SK-N-SH (cell line): ENCODE results near the gene HOMER2. TPM values are rescaled to one million over a fixed set of nuclear protein-coding genes. Genes with fewer than 3 reads are reported as not detected.

ENCODE experiments used
- CTCF ChIA-PET: fragments of 300-600, 350-600 bp; formaldehyde crosslinking; extraction: SDS; loops from one replicate; lab custom pipeline; 2021; lab: Yijun Ruan, JAX
- POLR2A ChIA-PET: fragments of 350-600 bp; sonication (Branson Sonifier 250); formaldehyde crosslinking; extraction: SDS; loops from one replicate; lab custom pipeline; 2020; ENCODE audit warnings: antibody characterized with exemption, inconsistent platforms; lab: Yijun Ruan, JAX
- DNase-seq: peaks from one replicate; pipeline ENCODE4 v3.0.0; 2012
- H2AFZ ChIP-seq: fragments of 200-600 bp; sonication (generic); 2 replicates; pipeline ENCODE4 v1.8.1; 2016; ENCODE audit warnings: antibody characterized with exemption, mild to moderate bottlenecking, low read depth
- H3F3A ChIP-seq: fragments of 200-600 bp; sonication (generic); replicated peaks from 2 replicates; pipeline ENCODE3; 2016; ENCODE audit warnings: antibody characterized with exemption, mild to moderate bottlenecking; ENCODE audit not compliant: insufficient read depth
- H3K27ac ChIP-seq, 2 experiments: fragments of 200-500 bp in 1 of 2; fragments of 200-600 bp in 1 of 2; sonication (Bioruptor generic) in 1 of 2; sonication (generic), shearing (Covaris generic) in 1 of 2; 2 replicates each; pipeline versions ENCODE4 v1.5.1 to v1.6.1; 2014 to 2016; ENCODE audit warnings: low read depth in 2 of 2, inconsistent platforms in 1 of 2, low read length in 1 of 2, mild to moderate bottlenecking in 1 of 2, mixed read lengths in 1 of 2
- H3K27me3 ChIP-seq: fragments of 200-600 bp; sonication (generic), shearing (Covaris generic); 2 replicates; pipeline ENCODE4 v1.6.1; 2016; ENCODE audit warnings: mixed run types; ENCODE audit not compliant: insufficient read depth
- H3K36me3 ChIP-seq, 2 experiments: fragments of 200-500 bp in 1 of 2; fragments of 200-600 bp in 1 of 2; sonication (Bioruptor generic) in 1 of 2; sonication (generic) in 1 of 2; replicated peaks in 1 of 2; 2 replicates each; pipeline versions ENCODE3 to v1.5.1; 2014 to 2016; ENCODE audit warnings: low read length in 1 of 2, mild to moderate bottlenecking in 1 of 2; ENCODE audit not compliant: insufficient read depth in 2 of 2, control insufficient read depth in 1 of 2
- H3K4me1 ChIP-seq, 2 experiments: fragments of 200-500 bp in 1 of 2; fragments of 200-600 bp in 1 of 2; sonication (Bioruptor generic) in 1 of 2; sonication (generic), shearing (Covaris generic) in 1 of 2; 2 replicates each; pipeline versions ENCODE4 v1.5.1 to v1.6.1; 2014 to 2016; ENCODE audit warnings: low read depth in 1 of 2, low read length in 1 of 2, mixed run types in 1 of 2; ENCODE audit not compliant: insufficient read depth in 2 of 2, control insufficient read depth in 1 of 2
- H3K4me2 ChIP-seq: fragments of 200-600 bp; sonication (generic), shearing (Covaris generic); 2 replicates; pipeline ENCODE4 v1.6.1; 2017; ENCODE audit warnings: mixed run types
- H3K4me3 ChIP-seq, 2 experiments: fragments of 200-500 bp in 1 of 2; fragments of 200-600 bp in 1 of 2; sonication (Bioruptor generic) in 1 of 2; sonication (generic), shearing (Covaris generic) in 1 of 2; 2 replicates each; pipeline versions ENCODE4 v1.5.1 to v1.8.1; 2014 to 2016; ENCODE audit warnings: low read depth in 2 of 2, inconsistent platforms in 1 of 2, low read length in 1 of 2, mild to moderate bottlenecking in 1 of 2, mixed read lengths in 1 of 2, moderate library complexity in 1 of 2
- H3K79me2 ChIP-seq: fragments of 200-600 bp; sonication (generic); 2 replicates; pipeline ENCODE4 v1.8.1; 2017; ENCODE audit warnings: mild to moderate bottlenecking; ENCODE audit not compliant: insufficient read depth
- H3K9ac ChIP-seq: fragments of 200-600 bp; sonication (generic); 2 replicates; pipeline ENCODE4 v1.6.1; 2017; ENCODE audit warnings: mixed run types
- H3K9me2 ChIP-seq: fragments of 200-600 bp; sonication (generic); 2 replicates; pipeline ENCODE4 v1.6.1; 2017; ENCODE audit warnings: mixed run types
- H3K9me3 ChIP-seq: fragments of 200-600 bp; sonication (generic); 2 replicates; pipeline ENCODE4 v1.6.1; 2017; ENCODE audit warnings: mixed run types, mild to moderate bottlenecking, moderate library complexity
- H4K20me1 ChIP-seq: fragments of 200-600 bp; sonication (generic); 2 replicates; pipeline ENCODE4 v1.6.1; 2017; ENCODE audit warnings: mild to moderate bottlenecking, mixed run types; ENCODE audit not compliant: insufficient read depth
- CHD2 ChIP-seq: fragments of 150-350 bp; IDR thresholded peaks from 2 replicates; pipeline ENCODE4 v1.6.1; 2018; ENCODE audit warnings: low read length; ENCODE audit not compliant: partially characterized antibody
- CTCF ChIP-seq: fragments of 200-600 bp; sonication (generic); IDR thresholded peaks from 2 replicates; pipeline ENCODE4 v1.6.1; 2017; ENCODE audit warnings: antibody characterized with exemption, mild to moderate bottlenecking, moderate library complexity
- ELF1 ChIP-seq: IDR thresholded peaks from 2 replicates; pipeline ENCODE4 v1.4.0; 2012
- EZH2phosphoT487 ChIP-seq: fragments of 200-600 bp; sonication (generic); IDR thresholded peaks from 2 replicates; pipeline ENCODE4 v1.6.1; 2017; ENCODE audit warnings: low read depth, mixed run types, mild to moderate bottlenecking, antibody characterized with exemption, moderate library complexity, borderline replicate concordance
- FOXJ3 ChIP-seq: sonication (generic); formaldehyde crosslinking; IDR thresholded peaks from 2 replicates; pipeline ENCODE4 v1.5.1; 2020; ENCODE audit warnings: mild to moderate bottlenecking, missing genetic modification reagents
- JUND ChIP-seq: IDR thresholded peaks from 2 replicates; pipeline ENCODE4 v1.4.0; 2012
- MAX ChIP-seq: IDR thresholded peaks from 2 replicates; pipeline ENCODE4 v1.4.0; 2012; ENCODE audit warnings: low read depth
- MEF2A ChIP-seq: IDR thresholded peaks from 2 replicates; pipeline ENCODE4 v1.4.0; 2012; ENCODE audit warnings: low read depth, borderline replicate concordance
- MXI1 ChIP-seq: IDR thresholded peaks from 2 replicates; pipeline ENCODE4 v1.6.1; 2012; ENCODE audit warnings: mild to moderate bottlenecking, low read depth, low read length, improper control_type of control experiment
- NFIC ChIP-seq: IDR thresholded peaks from 2 replicates; pipeline ENCODE4 v1.4.0; 2012; ENCODE audit warnings: borderline replicate concordance
- RFX5 ChIP-seq: IDR thresholded peaks from 2 replicates; pipeline ENCODE4 v1.6.1; 2012; ENCODE audit warnings: mild to moderate bottlenecking, improper control_type of control experiment, low read length
- SIN3A ChIP-seq: IDR thresholded peaks from 2 replicates; pipeline ENCODE4 v1.6.1; 2012; ENCODE audit warnings: low read depth, mild to moderate bottlenecking, low read length, moderate library complexity, borderline replicate concordance
- SMC3 ChIP-seq: IDR thresholded peaks from 2 replicates; pipeline ENCODE4 v1.6.1; 2012; ENCODE audit warnings: low read depth, low read length, improper control_type of control experiment
- TCF12 ChIP-seq: IDR thresholded peaks from 2 replicates; pipeline ENCODE4 v1.4.0; 2012
- TEAD4 ChIP-seq: IDR thresholded peaks from 2 replicates; pipeline ENCODE4 v1.4.0; 2012; ENCODE audit warnings: mild to moderate bottlenecking, borderline replicate concordance; ENCODE audit not compliant: insufficient read depth
- YY1 ChIP-seq: IDR thresholded peaks from 2 replicates; pipeline ENCODE4 v1.4.0; 2012; ENCODE audit warnings: low read depth, mild to moderate bottlenecking
- ZBTB33 ChIP-seq: IDR thresholded peaks from 2 replicates; pipeline ENCODE4 v1.4.0; 2012; ENCODE audit warnings: low read depth, borderline replicate concordance
- WGBS: methylation state at CpG from one replicate; pipeline ENCODE4 v1.1.6; 2017; ENCODE audit warnings: low lambda C conversion rate; 5-methylcytosine and 5-hydroxymethylcytosine counted together
- polyA plus RNA-seq, 3 experiments: library from polyadenylated mRNA; depleted of rRNA; stranded (reverse); fragments of >200 nt; gene quantifications; 2 replicates each; pipeline ENCODE4 v1.2.3, GENCODE V29; 2012

Gene HOMER2
- polyA plus RNA-seq, 1 of the 3 experiments (the other 2 are of a cell fraction): 7.3 TPM

- Histone ChIP-seq H3K4me2 (no peak overlapping the region), H3K36me3 (no peaks in the 10 kb centered on the region), H3K4me1 (peaks cover 0 to 13% of the 10 kb centered on the region in 2 experiments; a peak in 2 of 4 replicates), H3K27ac (no peak overlapping the region)
- no peak for DNase-seq
- TF ChIP-seq FOXJ3 (CRISPR knock-in tag): no peak
- no peak for TF ChIP-seq MEF2A
- no peak for TF ChIP-seq SMC3
- TF ChIP-seq ELF1: no peak
- TF ChIP-seq JUND: no peak
- no peak for TF ChIP-seq RFX5
- no peak for TF ChIP-seq SIN3A
- no peak for TF ChIP-seq MAX
- TF ChIP-seq YY1: no peak
- no peak for TF ChIP-seq TEAD4
- TF ChIP-seq MXI1: no peak
- TF ChIP-seq TCF12: no peak
- no peak for TF ChIP-seq NFIC
- no peak for TF ChIP-seq CHD2
- TF ChIP-seq ZBTB33: no peak
- no peak for TF ChIP-seq EZH2phosphoT487
- no peak for TF ChIP-seq CTCF
- TF ChIP-seq, all 33 proteins: peak for 0
- H2AFZ ChIP-seq: no peak overlapping the region
- H3F3A ChIP-seq: no peaks in the 10 kb centered on the region
- H3K9me2 ChIP-seq: no peaks in the 10 kb centered on the region
- no peak overlapping the region for H3K4me3 ChIP-seq
- H3K9me3 ChIP-seq: no peaks in the 10 kb centered on the region
- CTCF ChIA-PET: interaction anchor here (0.9 to 1.3 kb wide), 4 partner anchors 19 to 45 kb away, joined by 3 to 4 read pairs (median 3); partner anchors contain the start of gene C15orf40
- H3K9ac ChIP-seq: no peak overlapping the region
- WGBS: 85% methylated on average over 4 of the region's 4 CpGs
- no peaks in the 10 kb centered on the region for H3K79me2 ChIP-seq
- POLR2A ChIA-PET: no interaction called here
- H3K27me3 ChIP-seq: no peaks in the 10 kb centered on the region
- H4K20me1 ChIP-seq: no peaks in the 10 kb centered on the region
These were observed 14.2 kb upstream of the HOMER2 start for GRCh38 chr15:82966671-82967071.
